Measurements from ENCODE around the gene LYPD1. TPM values are rescaled to one million over a fixed set of nuclear protein-coding genes. Genes with fewer than 3 reads are reported as not detected.

The LYPD1 gene
- total RNA-seq, 1 experiment from 2014 or later = 34.3 TPM

GRCh38 chr2:132595186-132595585, 74.8 kb downstream of the LYPD1 start:
- Mint-ChIP-seq H3K4me3 (ENCODE audit: low read depth, unreplicated experiment) (no peak overlapping the region), H3K27ac (ENCODE audit: unreplicated experiment) (no peak overlapping the region), H3K36me3 (ENCODE audit: insufficient read depth, unreplicated experiment) (no peaks in the 10 kb centered on the region), H3K4me1 (ENCODE audit: low read depth, unreplicated experiment) (peaks cover 22% of the 10 kb centered on the region), H3K27me3 (ENCODE audit: unreplicated experiment) (no peaks in the 10 kb centered on the region), H3K9me3 (ENCODE audit: low read depth, unreplicated experiment) (peaks cover 8% of the 10 kb centered on the region)
- CTCF ChIA-PET = no interaction called here
- TF ChIP-seq, protein P1, sequence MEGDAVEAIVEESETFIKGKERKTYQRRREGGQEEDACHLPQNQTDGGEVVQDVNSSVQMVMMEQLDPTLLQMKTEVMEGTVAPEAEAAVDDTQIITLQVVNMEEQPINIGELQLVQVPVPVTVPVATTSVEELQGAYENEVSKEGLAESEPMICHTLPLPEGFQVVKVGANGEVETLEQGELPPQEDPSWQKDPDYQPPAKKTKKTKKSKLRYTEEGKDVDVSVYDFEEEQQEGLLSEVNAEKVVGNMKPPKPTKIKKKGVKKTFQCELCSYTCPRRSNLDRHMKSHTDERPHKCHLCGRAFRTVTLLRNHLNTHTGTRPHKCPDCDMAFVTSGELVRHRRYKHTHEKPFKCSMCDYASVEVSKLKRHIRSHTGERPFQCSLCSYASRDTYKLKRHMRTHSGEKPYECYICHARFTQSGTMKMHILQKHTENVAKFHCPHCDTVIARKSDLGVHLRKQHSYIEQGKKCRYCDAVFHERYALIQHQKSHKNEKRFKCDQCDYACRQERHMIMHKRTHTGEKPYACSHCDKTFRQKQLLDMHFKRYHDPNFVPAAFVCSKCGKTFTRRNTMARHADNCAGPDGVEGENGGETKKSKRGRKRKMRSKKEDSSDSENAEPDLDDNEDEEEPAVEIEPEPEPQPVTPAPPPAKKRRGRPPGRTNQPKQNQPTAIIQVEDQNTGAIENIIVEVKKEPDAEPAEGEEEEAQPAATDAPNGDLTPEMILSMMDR (IDR thresholded peaks at IDR 0.05; ENCODE audit: unreplicated experiment) = no peak
- no TSS peak for BruUV-seq (replicated peaks)
- no peak for DNase-seq
- intact Hi-C loops (cut with micrococcal nuclease; ENCODE audit: unreplicated experiment) = no loop called here

Measured in Calu3 (cell line).